Measurements from ENCODE around the gene ACADSB.

ACADSB gene

DNA sequence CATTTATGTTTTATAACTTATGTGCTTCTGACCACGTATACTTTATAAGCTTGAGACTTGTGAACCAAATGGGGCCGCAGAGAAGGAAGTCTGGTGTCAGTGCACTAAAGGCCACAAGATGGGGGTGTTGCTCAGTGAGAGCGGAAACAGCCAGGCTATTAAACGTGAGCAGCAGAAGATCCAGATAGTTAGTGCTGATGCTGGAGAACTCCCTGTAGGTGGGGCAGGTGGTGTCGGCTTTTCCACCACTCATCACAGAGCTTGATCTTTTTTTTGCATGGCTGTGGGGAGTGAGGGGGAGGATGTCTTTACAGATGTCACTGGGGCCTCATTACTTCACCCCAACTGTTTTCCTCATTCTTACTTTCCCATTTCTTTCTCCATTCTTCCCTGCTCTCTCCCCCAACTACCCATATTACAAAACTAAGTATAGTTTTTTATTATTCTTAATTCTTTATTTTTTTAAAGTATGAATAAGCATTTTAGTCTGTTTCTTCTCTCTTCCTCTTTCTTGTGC is 34.7 kb downstream of the ACADSB start:
- no peak for DNase-seq

DNA sequence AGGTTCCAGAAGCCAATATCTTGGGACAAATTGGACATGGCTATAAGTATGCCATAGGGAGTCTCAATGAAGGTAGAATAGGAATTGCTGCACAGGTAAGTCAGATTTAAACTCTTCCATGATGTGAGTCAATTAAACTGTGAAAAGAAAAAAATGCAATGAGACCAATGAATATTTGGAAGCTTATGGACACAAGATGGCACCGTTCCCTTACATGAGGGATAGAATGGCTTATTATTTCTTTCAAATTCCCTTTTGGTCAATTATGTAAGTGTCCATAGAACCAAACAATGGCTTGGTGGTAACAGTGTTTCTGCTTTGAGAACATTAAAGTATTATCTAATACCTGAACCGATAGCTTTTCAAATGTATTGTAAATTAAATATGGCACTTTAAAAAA is 35.6 kb downstream of the ACADSB start:
- no peak for DNase-seq

DNA sequence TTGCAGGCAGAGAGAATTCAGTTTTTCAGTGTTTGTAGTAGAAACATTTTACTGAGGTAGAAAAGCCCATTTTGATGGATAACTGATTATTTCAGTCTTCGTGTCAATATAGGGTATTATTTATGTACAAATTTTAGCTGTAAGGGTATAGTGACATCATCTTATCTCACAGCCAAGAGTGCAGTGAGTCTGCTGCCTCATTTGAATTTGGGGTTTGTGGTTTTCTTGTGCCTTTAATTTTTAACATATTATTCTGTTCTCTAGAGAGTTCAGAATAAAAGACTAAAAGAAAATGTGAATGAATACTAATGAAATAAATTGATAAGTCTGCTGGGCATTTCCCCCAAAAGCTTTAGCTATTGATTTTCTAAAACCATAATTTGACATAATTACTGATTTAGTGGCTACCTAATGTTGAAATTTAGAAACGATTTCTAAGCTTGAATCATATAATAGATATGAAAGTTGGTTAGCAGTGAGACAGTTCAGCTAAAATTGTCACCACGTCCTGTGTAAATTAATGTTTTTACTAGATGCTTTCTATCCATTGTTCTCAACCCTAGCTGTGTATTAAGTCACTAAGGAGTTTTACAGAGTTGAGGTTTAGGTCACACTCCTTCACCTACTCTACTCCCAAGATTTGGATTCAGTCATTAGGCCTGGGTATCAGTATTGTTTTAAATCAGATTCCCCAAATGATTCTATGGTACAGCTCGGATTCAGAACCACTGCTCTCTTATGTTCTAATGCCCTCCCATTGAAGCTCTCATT is 37.3 kb downstream of the ACADSB start:
- DNase-seq, result no peak

DNA sequence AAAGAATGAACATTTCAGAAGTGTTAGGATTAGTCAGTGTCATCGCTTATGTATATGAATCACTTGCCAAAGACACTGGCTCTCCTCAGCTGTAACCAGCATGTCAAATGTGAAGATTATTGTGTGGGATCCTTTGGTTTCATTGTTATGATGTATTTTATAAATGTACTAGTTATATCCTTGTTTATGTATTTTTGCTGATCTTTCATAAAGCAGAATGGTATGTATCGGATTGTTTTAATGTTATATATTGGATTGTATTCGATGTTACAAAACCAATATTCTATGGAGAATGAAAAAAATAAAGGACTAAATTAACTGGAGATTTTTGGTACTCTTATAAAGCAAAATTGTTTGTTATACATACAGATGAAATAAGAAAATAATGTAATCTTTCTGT is 49.2 kb downstream of the ACADSB start:
- DNase-seq, result no peak

DNA sequence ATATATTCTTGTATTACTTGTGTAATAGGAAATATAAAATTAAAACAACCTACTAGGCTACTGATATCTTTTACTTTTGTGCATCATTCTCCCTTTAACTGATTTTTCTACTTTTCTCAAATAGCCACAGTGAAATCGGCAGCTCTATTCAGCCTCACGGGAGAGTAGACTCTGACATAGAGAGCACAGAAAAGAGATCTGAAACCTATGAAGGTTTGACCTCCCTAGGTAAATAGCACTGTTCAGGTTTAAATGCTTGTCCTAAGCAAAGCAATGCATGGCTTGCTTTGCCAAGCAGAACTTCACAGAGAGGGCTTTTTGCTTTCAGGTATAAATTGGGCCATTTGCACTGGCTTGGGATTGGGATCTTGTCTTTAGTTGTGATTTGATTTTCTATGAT is 53.1 kb downstream of the ACADSB start:
- DNase-seq, result no peak

DNA sequence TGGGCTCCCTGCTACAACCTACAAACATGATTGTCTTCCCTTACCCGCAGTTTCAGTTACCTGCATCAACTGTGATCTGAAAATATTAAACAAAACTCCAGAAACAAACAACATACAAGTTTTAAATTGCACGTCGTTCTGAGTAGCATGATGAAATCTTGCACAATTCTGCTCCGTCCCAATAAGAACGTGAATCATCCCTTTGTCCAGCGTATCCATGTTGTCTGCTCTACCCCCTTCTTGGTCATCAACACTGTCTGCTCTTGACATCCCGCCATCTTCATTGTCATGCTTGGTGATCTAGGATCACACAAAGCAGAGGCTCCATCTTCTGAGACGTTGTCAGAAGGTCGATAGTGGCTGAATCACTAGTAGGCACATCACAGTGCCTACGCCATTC is 53.9 kb downstream of the ACADSB start:
- DNase-seq, result no peak

DNA sequence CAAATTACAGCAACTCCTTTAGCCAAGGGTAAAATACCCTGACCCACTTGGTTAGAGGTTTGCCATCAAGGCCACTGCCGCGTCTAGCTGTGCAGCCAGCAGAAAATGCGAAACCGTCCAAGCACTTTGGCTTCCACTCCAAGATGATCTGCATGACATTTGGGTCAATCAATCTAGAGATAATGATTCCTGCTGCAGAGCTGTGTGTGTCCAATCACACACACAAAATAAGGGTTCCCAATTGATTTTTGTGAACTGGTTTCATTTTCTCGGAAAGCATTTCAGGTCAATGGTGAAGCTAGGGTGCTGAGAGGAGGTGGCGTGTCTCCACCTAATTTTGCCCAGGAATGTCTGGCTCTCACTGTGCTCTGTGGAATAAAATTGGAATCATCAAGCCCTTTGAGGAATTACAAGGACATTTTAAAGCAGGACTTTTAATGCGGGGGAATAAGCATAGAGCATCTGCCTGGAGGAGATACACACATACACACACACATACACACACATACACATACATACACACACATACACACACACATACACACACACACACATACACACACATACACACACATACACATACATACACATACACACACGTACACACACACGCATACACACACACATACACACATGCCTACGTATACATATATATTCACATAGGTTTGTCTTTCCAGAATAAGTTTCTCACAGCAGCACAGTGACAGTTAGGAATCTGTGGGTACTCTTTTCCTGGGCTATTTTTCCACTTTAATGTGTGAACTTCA is 59.5 kb downstream of the ACADSB start:
- no peak for DNase-seq

DNA sequence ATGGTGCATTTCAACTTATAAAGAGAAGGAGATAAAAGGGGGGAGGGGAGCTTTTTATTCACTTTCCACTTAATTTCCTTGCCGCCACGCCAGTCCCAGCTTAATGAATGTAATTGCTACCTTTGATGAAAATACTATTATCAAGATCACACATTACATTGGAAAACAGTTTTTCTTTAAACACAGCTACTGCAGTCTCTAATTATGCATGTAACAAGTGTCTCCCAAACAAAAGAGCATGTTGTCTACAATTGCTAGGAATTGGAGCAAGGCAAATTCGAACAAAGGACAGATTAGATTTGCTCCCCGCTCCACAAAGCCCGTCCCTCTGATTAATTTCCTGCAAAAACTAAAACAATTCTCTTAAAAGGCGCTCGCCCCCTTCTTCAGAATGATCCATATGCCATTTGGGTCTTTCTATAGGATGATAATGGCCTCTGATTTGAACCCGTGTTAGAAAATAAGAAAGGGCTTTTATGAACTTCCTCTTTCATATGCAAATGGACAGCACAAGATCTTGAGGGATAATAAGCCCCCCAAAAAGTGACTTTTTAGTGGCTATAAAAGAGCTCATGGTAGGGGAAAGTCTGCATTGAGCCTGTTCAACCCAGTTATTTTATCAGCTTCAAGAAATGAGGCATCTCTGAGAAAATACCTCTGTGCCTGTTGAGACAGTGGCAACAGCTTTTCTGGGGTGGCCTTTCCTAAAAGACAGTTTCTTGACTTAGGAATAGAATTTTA is 60.6 kb downstream of the ACADSB start:
- DNase-seq, result no peak

DNA sequence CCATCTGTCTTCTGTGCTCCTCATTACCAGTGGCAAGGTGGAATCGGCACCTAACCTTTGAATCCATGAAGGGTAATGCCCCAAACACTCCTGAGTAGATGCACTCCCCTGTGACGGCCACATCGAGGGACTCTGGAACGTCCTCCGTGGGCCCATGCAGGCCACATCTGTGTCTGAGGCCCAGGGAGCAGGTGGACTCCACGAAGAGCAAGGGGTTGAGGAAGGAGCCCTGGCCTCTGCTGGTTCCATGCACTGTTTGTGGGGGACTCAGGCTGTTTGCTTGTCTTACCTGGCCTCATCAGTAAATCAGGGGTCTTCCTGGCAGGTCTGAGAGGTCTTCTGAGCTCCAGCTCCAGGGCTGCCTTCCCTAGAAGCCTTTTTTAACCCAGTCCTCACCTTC is 64.4 kb downstream of the ACADSB start:
- DNase-seq, result no peak

DNA sequence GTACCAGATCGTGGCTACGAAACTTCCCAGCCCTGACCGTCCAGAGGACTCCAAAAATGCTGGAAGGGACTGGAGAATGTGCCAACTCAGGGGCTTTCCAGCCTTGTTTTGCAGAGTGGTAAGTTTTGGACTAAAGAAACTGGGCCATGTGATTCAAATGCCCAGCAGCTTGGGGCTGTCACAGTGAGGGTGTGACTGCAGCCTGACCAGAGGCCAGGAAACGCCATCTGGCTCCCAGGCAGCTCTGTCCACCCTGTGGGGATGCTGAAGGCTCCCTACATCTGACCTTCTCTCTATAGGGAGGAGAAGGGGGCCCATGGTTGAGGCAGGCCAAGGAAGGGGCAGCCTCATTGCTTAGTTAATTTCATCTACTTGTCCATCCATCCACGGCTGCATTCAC is 65.4 kb downstream of the ACADSB start:
- DNase-seq, result no peak

DNA sequence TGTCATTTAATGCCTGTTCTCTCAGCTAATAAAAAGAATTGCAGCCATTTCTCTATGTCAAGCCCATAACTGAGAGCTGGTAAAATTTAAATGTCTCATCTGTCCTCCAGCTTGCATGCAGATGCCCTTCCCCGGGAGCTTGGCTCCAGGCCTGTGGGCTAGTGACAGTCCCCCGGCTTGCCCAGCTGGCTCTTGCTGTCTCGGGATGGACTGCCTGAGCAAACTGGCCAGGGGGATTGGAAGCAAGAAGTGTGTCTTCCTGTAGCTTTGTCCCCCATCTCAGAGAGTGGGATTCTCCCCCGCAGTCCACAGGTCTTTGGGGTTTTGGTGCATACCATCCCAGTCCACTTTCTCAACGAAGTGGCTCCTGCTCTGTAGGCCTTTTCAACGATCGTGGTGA is 73.1 kb downstream of the ACADSB start:
- no peak for DNase-seq

DNA sequence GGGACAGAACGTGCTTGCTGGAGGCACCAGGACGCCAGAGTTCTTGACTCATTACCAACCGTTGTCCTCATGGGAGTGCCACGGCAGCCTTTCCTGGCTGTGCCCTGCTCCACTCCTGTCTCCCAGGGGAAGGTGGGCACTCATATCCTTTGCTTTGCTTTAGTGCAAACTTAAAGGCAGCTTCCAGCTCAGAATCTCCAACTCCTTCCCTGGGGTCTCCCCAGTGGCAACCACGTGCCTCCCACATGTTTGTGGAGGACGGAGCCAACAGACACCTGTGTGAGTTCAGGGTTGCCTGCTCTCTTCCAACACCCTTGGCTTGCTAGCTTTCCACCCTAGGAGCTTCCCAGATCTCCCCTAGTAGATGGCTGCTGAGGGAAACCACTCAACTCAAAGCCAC is 75.0 kb downstream of the ACADSB start:
- DNase-seq, result no peak

DNA sequence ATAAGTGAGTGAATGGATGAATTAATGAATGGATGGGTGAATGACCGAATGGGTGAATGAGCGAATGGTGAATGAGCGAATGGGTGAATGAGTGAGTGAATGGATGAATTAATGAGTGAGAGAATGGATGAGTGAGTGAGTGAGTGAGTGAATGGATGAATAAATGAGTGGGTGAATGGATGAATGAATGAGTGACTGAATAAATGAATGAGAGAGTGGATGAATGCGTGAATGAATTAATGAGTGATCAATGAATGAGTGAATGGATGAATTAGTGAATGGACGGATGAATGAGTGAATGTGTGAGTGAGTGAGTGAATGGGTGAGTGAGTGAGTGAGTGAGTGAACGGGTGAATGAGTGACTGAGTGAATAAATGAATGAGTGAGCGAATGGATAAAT is 77.5 kb downstream of the ACADSB start:
- DNase-seq, result no peak

DNA sequence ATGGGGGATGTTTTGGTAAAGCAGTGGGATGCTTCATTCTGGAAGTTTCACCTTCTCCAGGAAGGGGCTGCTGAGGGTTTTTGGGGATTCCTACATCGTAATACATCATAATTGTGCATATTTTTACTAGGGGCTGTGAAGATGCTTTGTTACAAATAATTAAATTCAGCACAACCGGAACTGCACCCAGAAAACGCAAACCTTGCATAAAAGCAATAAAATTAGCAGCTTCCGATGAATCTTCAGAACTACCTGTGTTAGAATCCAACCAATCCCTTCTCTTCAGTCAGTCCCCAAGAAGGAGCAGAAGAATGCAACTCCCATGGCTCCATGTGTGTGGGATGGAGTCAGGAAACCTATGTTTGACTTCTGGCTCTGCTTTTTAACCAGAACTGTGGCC is 78.5 kb downstream of the ACADSB start:
- DNase-seq, result no peak

DNA sequence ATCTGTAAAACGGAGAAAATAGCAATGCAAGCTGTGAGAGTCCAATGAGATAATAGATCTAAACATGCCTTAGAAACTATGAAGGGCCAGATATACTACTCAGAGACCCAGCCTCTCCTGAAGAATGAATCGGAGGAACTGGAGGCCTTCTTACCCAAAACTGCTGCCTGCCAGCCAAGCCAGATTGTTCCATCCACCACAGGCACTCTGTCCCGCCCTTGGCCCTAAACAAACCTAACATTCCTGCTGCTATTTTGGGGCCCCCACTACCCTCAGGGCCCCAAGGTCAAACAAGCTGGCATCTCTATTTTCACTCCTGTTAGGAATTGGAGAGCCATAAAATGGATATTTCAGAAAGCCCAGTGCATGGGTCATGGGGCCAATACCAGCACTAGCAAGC is 79.0 kb downstream of the ACADSB start:
- DNase-seq, result no peak

DNA sequence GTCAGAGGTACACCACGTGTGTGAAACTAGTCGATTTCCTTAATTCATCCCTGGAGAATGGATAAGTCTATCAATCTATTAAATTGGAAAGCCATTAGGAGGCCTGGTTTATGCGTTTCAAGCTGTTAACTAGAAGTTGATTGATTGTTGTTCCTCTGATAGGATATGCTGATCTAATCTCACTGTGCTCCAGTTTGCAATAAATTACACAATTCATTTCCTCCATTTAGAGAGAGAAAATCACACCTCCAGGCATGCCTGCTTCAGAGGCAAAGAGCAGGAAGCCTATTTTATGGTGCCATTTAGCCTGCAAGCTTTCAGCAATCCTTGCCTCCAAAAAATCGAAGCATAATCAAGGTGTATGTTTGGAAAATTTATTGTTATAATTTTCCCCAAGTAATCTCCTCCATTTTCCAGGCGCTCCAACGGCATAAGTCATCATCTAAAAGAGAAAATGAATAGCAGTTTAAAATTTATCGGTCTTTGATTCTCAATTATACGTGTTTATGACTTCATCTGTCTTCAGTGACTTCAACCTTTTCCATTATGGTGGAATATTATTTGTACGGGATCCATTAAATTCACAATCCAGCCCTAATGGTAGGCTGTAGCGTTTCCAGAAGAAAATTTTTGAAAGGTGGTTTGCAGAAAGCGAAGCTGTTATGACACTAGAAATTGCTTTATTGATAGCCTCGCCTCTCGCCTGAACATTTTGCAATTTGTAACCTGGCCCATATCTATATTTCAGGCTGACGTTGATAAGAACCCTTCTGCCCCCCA is 84.0 kb downstream of the ACADSB start:
- no peak for DNase-seq

DNA sequence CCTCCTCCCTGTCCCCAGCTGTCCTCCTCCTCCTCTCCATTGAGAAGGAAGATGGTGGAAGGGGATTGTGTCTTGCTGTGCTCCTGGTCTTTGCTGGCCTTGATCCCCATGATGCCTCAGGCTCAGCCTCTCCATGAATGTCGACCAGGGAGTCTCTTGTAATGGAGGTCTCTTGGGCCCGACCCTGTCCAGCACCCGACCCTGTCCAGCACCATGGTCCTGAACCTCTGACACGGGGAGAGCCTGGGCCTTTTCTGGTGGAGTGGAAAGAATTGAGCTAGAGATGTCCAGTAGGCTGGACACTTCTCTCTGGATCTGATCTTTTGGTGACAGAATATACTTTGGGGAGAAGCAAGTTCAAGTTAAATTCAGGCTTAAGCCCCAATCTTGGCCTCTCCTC is 84.7 kb downstream of the ACADSB start:
- no peak for DNase-seq

DNA sequence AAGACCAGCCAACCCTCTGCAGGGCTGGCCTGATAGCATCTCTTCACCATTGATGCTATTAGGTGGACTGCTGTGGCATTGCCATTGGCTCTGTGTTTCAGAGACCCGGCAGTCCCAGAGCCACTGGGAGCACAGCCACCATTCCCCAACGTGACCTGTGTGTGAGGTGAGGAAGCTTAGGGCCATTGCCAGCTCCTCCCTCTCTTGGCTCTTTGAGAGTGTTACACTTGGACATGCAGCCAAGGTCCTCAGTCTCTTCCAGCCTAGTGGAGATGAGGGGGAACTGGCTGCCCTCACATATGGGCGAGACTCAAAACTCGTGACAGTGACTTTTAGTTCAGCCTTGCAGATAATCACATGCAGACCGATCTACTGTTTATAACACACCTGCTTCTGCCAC is 87.6 kb downstream of the ACADSB start:
- no peak for DNase-seq

DNA sequence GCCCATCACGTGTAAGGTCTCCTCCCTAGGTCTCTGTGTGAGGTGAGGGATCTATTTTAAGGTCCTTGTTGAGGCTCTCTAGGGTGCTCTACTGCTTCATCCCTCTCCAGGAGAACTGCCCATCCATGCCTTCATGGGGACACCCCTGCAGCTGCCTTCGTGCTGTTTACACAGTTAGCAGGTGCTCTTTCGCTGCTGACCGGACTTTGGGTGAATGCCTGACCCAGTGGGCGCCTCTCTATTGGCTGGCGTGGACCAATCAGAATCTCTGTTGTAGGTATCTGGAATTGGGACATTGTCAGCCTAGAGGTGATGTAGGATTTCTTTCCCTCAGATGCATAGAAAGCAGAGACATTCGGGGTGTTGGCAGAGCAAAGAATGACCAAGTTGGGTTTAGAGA is 88.2 kb downstream of the ACADSB start:
- DNase-seq, result no peak

DNA sequence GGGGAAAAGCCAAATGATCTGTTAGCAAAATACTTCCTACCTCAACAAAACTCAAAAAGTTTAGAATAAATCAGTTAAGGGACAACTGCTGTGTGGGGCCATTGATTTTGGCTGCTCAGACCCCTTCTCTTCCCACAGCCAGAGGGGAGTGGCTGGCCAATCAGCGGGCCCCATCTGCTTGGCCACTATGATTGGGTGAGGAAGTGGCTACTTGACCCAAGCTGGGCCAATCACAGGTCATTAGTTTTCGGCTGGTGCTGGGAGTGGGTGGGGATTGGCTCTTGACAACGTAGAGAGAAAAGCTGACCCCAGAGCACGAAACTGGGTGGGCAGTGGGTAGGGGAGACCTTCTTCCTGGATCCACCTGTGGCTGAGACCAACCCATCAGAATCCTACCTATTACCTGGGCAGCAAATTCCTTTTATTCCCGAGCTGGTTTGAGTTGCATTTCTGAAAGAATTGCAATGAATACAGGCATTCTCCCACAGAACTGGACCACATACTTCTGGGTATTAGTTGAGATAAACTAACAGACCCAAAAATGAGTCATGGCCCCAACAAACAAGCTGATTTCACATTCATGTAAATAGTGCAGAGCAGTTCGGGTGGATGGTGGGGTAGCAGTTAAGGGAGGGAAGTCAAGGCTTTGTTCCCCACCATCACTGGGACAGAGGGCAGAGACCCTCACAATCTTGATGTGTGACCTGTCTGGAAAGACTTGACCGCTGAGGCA is 91.4 kb downstream of the ACADSB start:
- DNase-seq, result no peak

DNA sequence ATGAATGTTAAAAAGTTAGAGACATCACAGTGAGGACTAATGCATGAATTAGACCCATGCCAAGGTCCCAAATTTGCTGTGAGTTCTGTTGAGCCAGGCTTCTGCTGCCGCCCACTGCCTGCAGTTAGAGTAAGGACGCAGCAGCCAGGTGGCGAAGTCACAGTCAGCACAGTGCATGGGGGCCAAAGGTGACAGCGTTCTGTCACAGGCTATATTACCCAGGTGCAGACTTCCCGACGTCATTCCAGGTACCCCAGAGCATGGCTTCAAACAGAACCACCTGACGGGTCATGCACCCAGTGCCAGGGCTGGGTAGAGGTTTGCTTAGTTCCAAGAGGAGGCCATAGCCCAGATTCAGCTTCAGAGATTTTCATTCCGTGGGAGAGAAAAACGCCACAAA is 93.1 kb downstream of the ACADSB start:
- DNase-seq, result no peak

DNA sequence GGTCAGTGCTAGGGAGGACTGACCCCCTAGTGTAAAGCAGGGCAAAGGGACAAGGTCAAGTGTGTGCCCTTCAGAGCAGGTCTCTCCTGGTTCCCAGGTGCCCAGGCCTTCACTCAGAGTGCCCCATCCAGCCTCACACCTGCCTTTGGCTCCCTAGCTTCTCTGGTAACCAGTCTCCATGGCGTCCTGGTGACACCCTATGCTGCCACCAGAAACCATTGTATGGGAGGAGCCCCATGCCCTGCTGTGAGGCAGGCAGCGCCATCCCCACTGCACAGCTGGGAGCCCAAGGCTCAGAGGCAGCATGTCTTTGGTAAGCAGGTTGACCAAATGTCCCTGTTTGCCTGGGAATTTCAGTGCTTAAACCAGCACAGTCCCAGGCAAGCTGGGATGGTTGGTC is 93.9 kb downstream of the ACADSB start:
- DNase-seq, result no peak
